Measurements from ENCODE around the gene VGLL4.

GRCh38 chr3:11591002-11591355 lies 52.7 kb downstream of the VGLL4 start:
- TF ChIP-seq CTCF (conservative IDR thresholded peaks at IDR 0.05; ENCODE audit: low read length) (no peak), EZH2phosphoT487 (IDR thresholded peaks at IDR 0.05; ENCODE audit: borderline replicate concordance, low read depth, low read length) (no peak)

All from OCI-LY7 (cell line).